SK-N-SH (cell line): ENCODE measurements around the gene EDEM3. TPM values are rescaled to one million over a fixed set of nuclear protein-coding genes. Genes with fewer than 3 reads are reported as not detected.

Experiments
- CTCF ChIA-PET: fragments of 300-600, 350-600 bp; formaldehyde crosslinking; extraction: SDS; loops from one replicate; lab custom pipeline; 2021; lab: Yijun Ruan, JAX
- POLR2A ChIA-PET: fragments of 350-600 bp; sonication (Branson Sonifier 250); formaldehyde crosslinking; extraction: SDS; loops from one replicate; lab custom pipeline; 2020; ENCODE audit warnings: antibody characterized with exemption, inconsistent platforms; lab: Yijun Ruan, JAX
- DNase-seq: peaks from one replicate; pipeline ENCODE4 v3.0.0; 2012
- H2AFZ ChIP-seq: fragments of 200-600 bp; sonication (generic); 2 replicates; pipeline ENCODE4 v1.8.1; 2016; ENCODE audit warnings: antibody characterized with exemption, mild to moderate bottlenecking, low read depth
- H3F3A ChIP-seq: fragments of 200-600 bp; sonication (generic); replicated peaks from 2 replicates; pipeline ENCODE3; 2016; ENCODE audit warnings: antibody characterized with exemption, mild to moderate bottlenecking; ENCODE audit not compliant: insufficient read depth
- H3K27ac ChIP-seq, 2 experiments: fragments of 200-500 bp in 1 of 2; fragments of 200-600 bp in 1 of 2; sonication (Bioruptor generic) in 1 of 2; sonication (generic), shearing (Covaris generic) in 1 of 2; 2 replicates each; pipeline versions ENCODE4 v1.5.1 to v1.6.1; 2014 to 2016; ENCODE audit warnings: low read depth in 2 of 2, inconsistent platforms in 1 of 2, low read length in 1 of 2, mild to moderate bottlenecking in 1 of 2, mixed read lengths in 1 of 2
- H3K27me3 ChIP-seq: fragments of 200-600 bp; sonication (generic), shearing (Covaris generic); 2 replicates; pipeline ENCODE4 v1.6.1; 2016; ENCODE audit warnings: mixed run types; ENCODE audit not compliant: insufficient read depth
- H3K36me3 ChIP-seq, 2 experiments: fragments of 200-500 bp in 1 of 2; fragments of 200-600 bp in 1 of 2; sonication (Bioruptor generic) in 1 of 2; sonication (generic) in 1 of 2; replicated peaks in 1 of 2; 2 replicates each; pipeline versions ENCODE3 to v1.5.1; 2014 to 2016; ENCODE audit warnings: low read length in 1 of 2, mild to moderate bottlenecking in 1 of 2; ENCODE audit not compliant: insufficient read depth in 2 of 2, control insufficient read depth in 1 of 2
- H3K4me1 ChIP-seq, 2 experiments: fragments of 200-500 bp in 1 of 2; fragments of 200-600 bp in 1 of 2; sonication (Bioruptor generic) in 1 of 2; sonication (generic), shearing (Covaris generic) in 1 of 2; 2 replicates each; pipeline versions ENCODE4 v1.5.1 to v1.6.1; 2014 to 2016; ENCODE audit warnings: low read depth in 1 of 2, low read length in 1 of 2, mixed run types in 1 of 2; ENCODE audit not compliant: insufficient read depth in 2 of 2, control insufficient read depth in 1 of 2
- H3K4me2 ChIP-seq: fragments of 200-600 bp; sonication (generic), shearing (Covaris generic); 2 replicates; pipeline ENCODE4 v1.6.1; 2017; ENCODE audit warnings: mixed run types
- H3K4me3 ChIP-seq, 2 experiments: fragments of 200-500 bp in 1 of 2; fragments of 200-600 bp in 1 of 2; sonication (Bioruptor generic) in 1 of 2; sonication (generic), shearing (Covaris generic) in 1 of 2; 2 replicates each; pipeline versions ENCODE4 v1.5.1 to v1.8.1; 2014 to 2016; ENCODE audit warnings: low read depth in 2 of 2, inconsistent platforms in 1 of 2, low read length in 1 of 2, mild to moderate bottlenecking in 1 of 2, mixed read lengths in 1 of 2, moderate library complexity in 1 of 2
- H3K79me2 ChIP-seq: fragments of 200-600 bp; sonication (generic); 2 replicates; pipeline ENCODE4 v1.8.1; 2017; ENCODE audit warnings: mild to moderate bottlenecking; ENCODE audit not compliant: insufficient read depth
- H3K9ac ChIP-seq: fragments of 200-600 bp; sonication (generic); 2 replicates; pipeline ENCODE4 v1.6.1; 2017; ENCODE audit warnings: mixed run types
- H3K9me2 ChIP-seq: fragments of 200-600 bp; sonication (generic); 2 replicates; pipeline ENCODE4 v1.6.1; 2017; ENCODE audit warnings: mixed run types
- H3K9me3 ChIP-seq: fragments of 200-600 bp; sonication (generic); 2 replicates; pipeline ENCODE4 v1.6.1; 2017; ENCODE audit warnings: mixed run types, mild to moderate bottlenecking, moderate library complexity
- H4K20me1 ChIP-seq: fragments of 200-600 bp; sonication (generic); 2 replicates; pipeline ENCODE4 v1.6.1; 2017; ENCODE audit warnings: mild to moderate bottlenecking, mixed run types; ENCODE audit not compliant: insufficient read depth
- CHD2 ChIP-seq: fragments of 150-350 bp; IDR thresholded peaks from 2 replicates; pipeline ENCODE4 v1.6.1; 2018; ENCODE audit warnings: low read length; ENCODE audit not compliant: partially characterized antibody
- ELF1 ChIP-seq: IDR thresholded peaks from 2 replicates; pipeline ENCODE4 v1.4.0; 2012
- EZH2phosphoT487 ChIP-seq: fragments of 200-600 bp; sonication (generic); IDR thresholded peaks from 2 replicates; pipeline ENCODE4 v1.6.1; 2017; ENCODE audit warnings: low read depth, mixed run types, mild to moderate bottlenecking, antibody characterized with exemption, moderate library complexity, borderline replicate concordance
- GABPA ChIP-seq: IDR thresholded peaks from 2 replicates; pipeline ENCODE4 v1.4.0; 2012; ENCODE audit warnings: low read depth, mild to moderate bottlenecking
- GATA2 ChIP-seq: sonication (generic); formaldehyde crosslinking; IDR thresholded peaks from 2 replicates; pipeline ENCODE4 v1.5.0; 2020; ENCODE audit warnings: mild to moderate bottlenecking, missing genetic modification reagents
- IRF3 ChIP-seq: fragments of 150-350 bp; IDR thresholded peaks from 2 replicates; pipeline ENCODE4 v1.6.1; 2016; ENCODE audit warnings: mild to moderate bottlenecking, low read depth, low read length
- JUND ChIP-seq: IDR thresholded peaks from 2 replicates; pipeline ENCODE4 v1.4.0; 2012
- MXI1 ChIP-seq: IDR thresholded peaks from 2 replicates; pipeline ENCODE4 v1.6.1; 2012; ENCODE audit warnings: mild to moderate bottlenecking, low read depth, low read length, improper control_type of control experiment
- NRF1 ChIP-seq: IDR thresholded peaks from 2 replicates; pipeline ENCODE4 v1.6.1; 2012; ENCODE audit warnings: low read depth, mild to moderate bottlenecking, low read length
- POLR2AphosphoS5 ChIP-seq: IDR thresholded peaks from 2 replicates; pipeline ENCODE4 v1.6.1; 2012; ENCODE audit warnings: low read depth, low read length
- RCOR1 ChIP-seq: fragments of 150-350 bp; IDR thresholded peaks from 2 replicates; pipeline ENCODE4 v1.6.1; 2017; ENCODE audit warnings: antibody characterized with exemption, low read length
- REST ChIP-seq: IDR thresholded peaks from 2 replicates; pipeline ENCODE4 v1.6.1; 2012; ENCODE audit warnings: mild to moderate bottlenecking, low read depth, low read length, moderate library complexity
- RFX5 ChIP-seq: IDR thresholded peaks from 2 replicates; pipeline ENCODE4 v1.6.1; 2012; ENCODE audit warnings: mild to moderate bottlenecking, improper control_type of control experiment, low read length
- SIN3A ChIP-seq: IDR thresholded peaks from 2 replicates; pipeline ENCODE4 v1.6.1; 2012; ENCODE audit warnings: low read depth, mild to moderate bottlenecking, low read length, moderate library complexity, borderline replicate concordance
- TAF1 ChIP-seq: IDR thresholded peaks from 2 replicates; pipeline ENCODE4 v1.6.1; 2012; ENCODE audit warnings: low read depth, mild to moderate bottlenecking, low read length, moderate library complexity, borderline replicate concordance
- WGBS: methylation state at CpG from one replicate; pipeline ENCODE4 v1.1.6; 2017; ENCODE audit warnings: low lambda C conversion rate; 5-methylcytosine and 5-hydroxymethylcytosine counted together
- polyA plus RNA-seq, 3 experiments: library from polyadenylated mRNA; depleted of rRNA; stranded (reverse); fragments of >200 nt; gene quantifications; 2 replicates each; pipeline ENCODE4 v1.2.3, GENCODE V29; 2012
- TF ChIP-seq, protein P1 (sequence below): IDR thresholded peaks from 2 replicates; pipeline ENCODE4 v1.4.0; 2012; ENCODE audit warnings: low read depth, borderline replicate concordance
- TF ChIP-seq, protein P2 (sequence below): IDR thresholded peaks from 2 replicates; pipeline ENCODE4 v1.4.0; 2012; ENCODE audit warnings: low read depth

EDEM3 gene, protein sequence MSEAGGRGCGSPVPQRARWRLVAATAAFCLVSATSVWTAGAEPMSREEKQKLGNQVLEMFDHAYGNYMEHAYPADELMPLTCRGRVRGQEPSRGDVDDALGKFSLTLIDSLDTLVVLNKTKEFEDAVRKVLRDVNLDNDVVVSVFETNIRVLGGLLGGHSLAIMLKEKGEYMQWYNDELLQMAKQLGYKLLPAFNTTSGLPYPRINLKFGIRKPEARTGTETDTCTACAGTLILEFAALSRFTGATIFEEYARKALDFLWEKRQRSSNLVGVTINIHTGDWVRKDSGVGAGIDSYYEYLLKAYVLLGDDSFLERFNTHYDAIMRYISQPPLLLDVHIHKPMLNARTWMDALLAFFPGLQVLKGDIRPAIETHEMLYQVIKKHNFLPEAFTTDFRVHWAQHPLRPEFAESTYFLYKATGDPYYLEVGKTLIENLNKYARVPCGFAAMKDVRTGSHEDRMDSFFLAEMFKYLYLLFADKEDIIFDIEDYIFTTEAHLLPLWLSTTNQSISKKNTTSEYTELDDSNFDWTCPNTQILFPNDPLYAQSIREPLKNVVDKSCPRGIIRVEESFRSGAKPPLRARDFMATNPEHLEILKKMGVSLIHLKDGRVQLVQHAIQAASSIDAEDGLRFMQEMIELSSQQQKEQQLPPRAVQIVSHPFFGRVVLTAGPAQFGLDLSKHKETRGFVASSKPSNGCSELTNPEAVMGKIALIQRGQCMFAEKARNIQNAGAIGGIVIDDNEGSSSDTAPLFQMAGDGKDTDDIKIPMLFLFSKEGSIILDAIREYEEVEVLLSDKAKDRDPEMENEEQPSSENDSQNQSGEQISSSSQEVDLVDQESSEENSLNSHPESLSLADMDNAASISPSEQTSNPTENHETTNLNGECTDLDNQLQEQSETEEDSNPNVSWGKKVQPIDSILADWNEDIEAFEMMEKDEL
- 28.6 and 37.2 TPM in 2 replicates for polyA plus RNA-seq (2012; rRNA removed)
- 34.7 and 42.6 TPM in 2 replicates for polyA plus RNA-seq (2012; cell fraction: cytosol; rRNA removed)
- polyA plus RNA-seq (2012; cell fraction: nucleus; rRNA removed), result 16.2 and 48.0 TPM in 2 replicates

DNA sequence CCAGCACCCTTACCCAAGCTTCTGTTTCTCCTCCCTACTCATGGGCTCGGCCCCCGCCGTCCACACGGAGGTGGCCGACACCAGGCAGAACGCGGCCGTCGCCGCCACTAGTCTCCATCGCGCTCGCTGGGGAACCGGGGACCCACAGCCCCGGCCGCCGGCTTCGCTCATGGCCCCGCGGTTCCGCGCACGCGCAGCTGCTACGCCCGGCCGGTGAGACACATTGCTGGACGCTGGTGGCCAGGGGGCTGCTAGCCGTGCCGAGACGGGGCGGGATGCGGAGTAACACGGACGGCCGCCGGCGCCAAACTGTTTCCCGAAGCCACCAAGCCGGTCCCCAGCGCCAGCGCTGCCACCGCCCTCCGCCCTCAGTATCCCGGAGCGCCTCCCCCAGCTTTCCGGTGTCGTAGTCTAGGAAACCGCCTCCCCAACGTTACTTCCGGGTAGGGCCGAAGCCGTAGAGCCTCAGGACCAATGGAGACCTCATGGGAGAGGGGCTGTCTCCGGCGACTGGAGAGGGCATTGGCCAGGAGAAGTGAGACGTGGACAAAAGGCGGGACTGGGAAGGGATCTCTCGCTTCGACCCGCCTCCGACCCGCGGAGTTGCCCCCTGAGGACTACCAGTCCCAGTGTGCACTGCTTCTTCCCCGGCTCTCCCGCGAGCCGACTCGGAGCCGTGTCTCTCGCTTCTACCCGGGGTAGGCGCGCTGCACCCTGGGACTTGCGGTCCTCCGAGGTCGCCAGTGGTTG is at the start of gene EDEM3:
Gene EDEM3 (minus strand): TSS at position 383 of the 750 bp plus-strand sequence. CDS start 212 bp downstream, at position 171.
- 0% methylated on average over 15 of the region's 76 CpGs for WGBS
- H3K4me1 ChIP-seq, result peaks cover 5 to 13% of the 10 kb centered on the region in 2 experiments; a peak in 3 of 4 replicates
- ChIA-PET CTCF (interaction anchor here (0.6 kb wide), 2 partner anchors 65 to 419 kb away, joined by 3 to 4 read pairs; no protein-coding TSS in a partner anchor), POLR2A (no interaction called here)
- peak within 1 kb of the TSS; percentile 89 for H2AFZ ChIP-seq
- 0 out of 2 replicates have a peak, but pooled peaks cover 5% of the 10 kb centered on the region for H4K20me1 ChIP-seq
- peak within 1 kb of the TSS; percentile 79 for H3K9ac ChIP-seq
- no peaks in the 10 kb centered on the region for H3K27me3 ChIP-seq
- TF ChIP-seq, protein P1, sequence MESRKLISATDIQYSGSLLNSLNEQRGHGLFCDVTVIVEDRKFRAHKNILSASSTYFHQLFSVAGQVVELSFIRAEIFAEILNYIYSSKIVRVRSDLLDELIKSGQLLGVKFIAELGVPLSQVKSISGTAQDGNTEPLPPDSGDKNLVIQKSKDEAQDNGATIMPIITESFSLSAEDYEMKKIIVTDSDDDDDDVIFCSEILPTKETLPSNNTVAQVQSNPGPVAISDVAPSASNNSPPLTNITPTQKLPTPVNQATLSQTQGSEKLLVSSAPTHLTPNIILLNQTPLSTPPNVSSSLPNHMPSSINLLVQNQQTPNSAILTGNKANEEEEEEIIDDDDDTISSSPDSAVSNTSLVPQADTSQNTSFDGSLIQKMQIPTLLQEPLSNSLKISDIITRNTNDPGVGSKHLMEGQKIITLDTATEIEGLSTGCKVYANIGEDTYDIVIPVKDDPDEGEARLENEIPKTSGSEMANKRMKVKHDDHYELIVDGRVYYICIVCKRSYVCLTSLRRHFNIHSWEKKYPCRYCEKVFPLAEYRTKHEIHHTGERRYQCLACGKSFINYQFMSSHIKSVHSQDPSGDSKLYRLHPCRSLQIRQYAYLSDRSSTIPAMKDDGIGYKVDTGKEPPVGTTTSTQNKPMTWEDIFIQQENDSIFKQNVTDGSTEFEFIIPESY, result peak; percentile 96
- TF ChIP-seq NRF1 (peak; percentile 66), GABPA (peak; percentile 90), RFX5 (peak; percentile 64; the same call in 1 of the 2 replicates), POLR2AphosphoS5 (peak; percentile 77), MXI1 (no peak), IRF3 (peak; percentile 83), ELF1 (peak; percentile 97), TAF1 (peak; percentile 67), JUND (no peak), EZH2phosphoT487 (no peak), REST (no peak; the same call in 1 of the 2 replicates), RCOR1 (0 out of 2 replicates have a peak, but pooled peaks have one; percentile 4), GATA2 (CRISPR knock-in tag) (no peak), CHD2 (peak; percentile 98), SIN3A (peak; percentile 26; the same call in 1 of the 2 replicates)
- TF ChIP-seq, protein P2, sequence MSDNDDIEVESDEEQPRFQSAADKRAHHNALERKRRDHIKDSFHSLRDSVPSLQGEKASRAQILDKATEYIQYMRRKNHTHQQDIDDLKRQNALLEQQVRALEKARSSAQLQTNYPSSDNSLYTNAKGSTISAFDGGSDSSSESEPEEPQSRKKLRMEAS, result 0 out of 2 replicates have a peak, but pooled peaks have one; percentile 7
- H3K9me2 ChIP-seq, result no peaks in the 10 kb centered on the region
- DNase-seq, result peak; percentile 94
- peak within 1 kb of the TSS; percentile 91 to 98 for H3K4me3 ChIP-seq
- peak within 1 kb of the TSS; percentile 88 to 96 for H3K27ac ChIP-seq
- H3K36me3 ChIP-seq, result no peaks in the 10 kb centered on the region
- H3K79me2 ChIP-seq, result peaks cover 40% of the 10 kb centered on the region
- H3K9me3 ChIP-seq, result no peaks in the 10 kb centered on the region
- H3F3A ChIP-seq, result peaks cover 4% of the 10 kb centered on the region
- H3K4me2 ChIP-seq, result peak within 1 kb of the TSS; percentile 86
